SH-SY5Y (cell line): ENCODE data around the gene CLASP1.

Experiments used
- GATA2 ChIP-seq: IDR thresholded peaks from 2 replicates; pipeline ENCODE4 v1.6.1; 2011; ENCODE audit warnings: mild to moderate bottlenecking, low read depth, low read length
- GATA3 ChIP-seq: IDR thresholded peaks from 2 replicates; pipeline ENCODE4 v1.6.1; 2011; ENCODE audit warnings: low read depth, mild to moderate bottlenecking, low read length, moderate library complexity

CLASP1 gene

GRCh38 chr2:121608967-121609366 is 40.3 kb downstream of the CLASP1 start:
- TF ChIP-seq GATA2 (no peak), GATA3 (no peak)

DNA sequence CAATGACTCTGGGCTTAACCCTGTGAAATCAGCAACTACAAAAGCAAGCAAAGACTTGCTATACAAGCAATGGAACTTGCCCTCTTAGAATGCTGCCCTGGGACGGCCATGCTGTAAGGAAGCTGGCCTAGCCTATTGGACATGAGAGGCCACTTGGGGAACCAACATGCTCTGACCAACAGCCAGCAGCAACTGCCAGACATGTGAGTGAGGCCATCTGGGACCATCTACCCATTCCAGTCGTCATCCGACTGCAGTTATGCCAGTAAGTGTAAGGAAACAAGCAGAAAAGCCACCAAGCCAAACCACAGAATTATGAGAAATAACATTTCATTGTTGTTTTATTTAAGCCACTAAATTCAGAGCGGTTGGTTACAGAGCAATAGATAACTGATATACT is 40.9 kb downstream of the CLASP1 start:
- TF ChIP-seq GATA2 (no peak), GATA3 (no peak)

DNA sequence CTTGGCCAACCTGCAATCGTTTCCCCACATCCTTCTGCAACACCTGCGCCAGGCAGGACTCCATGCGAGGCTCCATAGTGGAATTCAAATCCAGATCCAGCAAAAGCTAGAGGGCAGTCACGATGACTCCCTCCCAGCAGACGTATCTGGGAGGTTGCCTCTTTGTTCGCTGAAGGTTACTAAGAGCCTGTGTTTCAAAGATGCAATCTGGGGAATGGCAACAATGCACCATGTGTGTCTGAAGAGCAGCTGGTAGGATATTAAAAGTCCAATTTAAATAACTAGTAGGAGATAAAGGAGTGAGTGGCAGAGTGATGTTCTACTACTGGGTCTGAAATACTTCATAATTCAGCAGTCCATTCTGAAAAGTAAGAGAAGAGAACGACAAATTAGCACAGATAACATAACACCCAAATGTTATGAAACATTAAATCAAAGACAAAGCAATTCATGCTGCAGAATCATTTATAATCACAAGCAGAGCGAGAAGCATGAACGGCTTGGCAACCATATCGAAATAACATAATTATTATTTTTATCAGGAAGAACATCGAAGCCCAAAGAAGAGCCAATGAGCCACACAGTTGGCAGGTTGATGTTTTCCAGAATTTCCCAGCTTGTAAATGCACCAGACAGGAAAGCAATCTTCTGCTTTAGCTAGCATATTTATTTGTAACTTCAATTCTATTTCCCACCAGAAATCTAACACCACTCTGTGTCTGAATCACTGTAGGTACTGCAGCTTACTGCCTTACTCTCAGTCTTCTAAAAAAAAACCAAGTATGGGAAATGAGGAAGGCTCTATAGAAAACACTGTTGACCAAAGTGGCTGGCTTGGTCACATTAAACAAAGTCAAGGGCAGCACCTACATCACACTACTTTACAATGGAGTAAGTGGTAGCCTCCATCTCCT is 43.2 kb downstream of the CLASP1 start:
- peak; percentile 83 for TF ChIP-seq GATA3
- TF ChIP-seq GATA2: peak; percentile 81

GRCh38 chr2:121603185-121603584 is 46.1 kb downstream of the CLASP1 start:
- TF ChIP-seq GATA3 (no peak), GATA2 (no peak)

DNA sequence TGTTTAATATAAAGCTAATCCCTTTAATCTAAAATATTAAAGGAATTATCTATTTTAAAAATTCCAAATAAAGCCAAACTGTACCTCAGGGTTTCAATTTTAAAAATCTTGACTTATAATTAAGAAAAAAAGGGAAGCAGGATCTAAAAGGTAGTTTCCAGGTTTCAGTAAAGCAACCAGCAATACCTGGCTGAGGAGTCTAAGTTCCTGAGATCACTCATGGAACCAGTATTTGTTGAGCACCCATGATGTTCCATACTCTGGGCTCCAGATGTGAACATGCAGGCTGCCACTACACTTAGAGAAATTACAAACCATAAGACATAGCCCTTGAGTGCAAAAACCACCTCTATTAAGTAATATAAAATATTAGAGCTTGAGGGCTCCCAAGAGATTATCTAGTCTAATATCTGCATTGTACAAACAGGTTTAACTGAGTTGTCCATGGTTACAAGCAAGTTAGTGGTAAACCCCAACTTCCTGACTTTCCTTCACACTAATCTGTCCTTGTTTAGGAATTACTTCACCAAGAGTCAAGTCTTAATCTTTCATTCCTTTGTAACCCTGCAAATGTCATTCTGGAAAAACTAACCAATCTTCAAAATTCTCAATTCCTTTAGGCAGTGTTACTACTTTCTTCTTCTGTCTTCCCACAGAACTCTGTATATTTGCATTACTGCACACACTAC is 49.2 kb downstream of the CLASP1 start:
- no peak for TF ChIP-seq GATA3
- TF ChIP-seq GATA2: no peak

DNA sequence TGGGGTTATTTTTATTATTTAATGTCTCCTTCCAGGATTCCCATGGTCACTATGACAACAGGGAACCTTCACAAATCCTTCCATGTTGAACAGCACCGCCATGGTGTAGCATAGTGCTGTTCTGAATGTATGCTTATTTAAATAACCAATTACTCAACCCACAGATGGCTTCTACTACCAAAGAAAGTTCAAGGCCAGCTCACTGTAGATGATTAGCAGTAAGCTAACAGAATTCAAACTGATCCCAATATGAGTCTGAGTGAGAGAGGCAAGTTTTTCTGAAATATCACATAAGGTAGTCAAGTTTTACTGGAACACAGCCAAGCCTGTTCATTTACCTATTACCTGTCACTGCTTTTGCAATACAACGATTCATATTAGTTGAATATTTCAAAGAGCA is 51.2 kb downstream of the CLASP1 start:
- TF ChIP-seq GATA2 (no peak), GATA3 (no peak)

DNA sequence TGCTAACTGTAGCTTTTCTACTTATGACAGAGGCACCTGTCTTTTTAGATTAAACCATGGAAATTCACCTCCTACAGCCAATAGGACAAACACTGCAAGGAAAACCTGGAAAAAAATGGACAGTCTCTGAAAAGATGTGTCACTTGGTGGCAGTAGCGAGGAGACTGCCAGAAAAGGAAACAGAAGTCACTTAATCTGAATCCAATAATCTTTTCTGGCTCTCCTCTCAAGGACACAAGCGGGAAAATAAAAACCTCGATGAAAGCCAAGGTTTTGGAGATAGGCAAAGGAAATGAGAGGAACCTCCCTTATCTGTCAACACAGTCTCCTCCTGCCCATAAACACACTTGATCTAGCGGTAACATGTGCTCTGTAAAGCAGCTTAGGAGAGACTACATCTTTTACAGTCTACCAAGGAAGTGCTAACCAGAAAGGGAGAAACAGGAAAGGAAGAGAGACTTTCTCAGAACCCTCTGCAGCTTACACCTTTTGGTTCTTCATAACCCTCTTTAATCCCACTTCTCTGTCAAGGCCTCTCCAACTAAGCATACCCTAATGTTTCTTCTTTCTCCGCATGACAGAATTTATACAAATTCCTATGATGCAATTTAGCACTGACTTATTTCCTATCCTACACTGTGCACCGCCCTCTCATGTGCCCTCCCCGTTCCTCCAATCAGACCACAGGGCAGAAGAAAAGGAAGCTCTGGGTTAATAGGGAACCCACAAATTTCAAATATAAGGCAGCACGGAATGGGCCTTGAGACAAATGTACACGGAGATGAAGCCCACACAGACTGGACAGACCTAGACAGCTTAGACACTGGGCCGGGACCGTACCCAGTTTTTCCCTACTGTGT is 52.8 kb downstream of the CLASP1 start:
- no peak for TF ChIP-seq GATA3
- TF ChIP-seq GATA2: no peak

DNA sequence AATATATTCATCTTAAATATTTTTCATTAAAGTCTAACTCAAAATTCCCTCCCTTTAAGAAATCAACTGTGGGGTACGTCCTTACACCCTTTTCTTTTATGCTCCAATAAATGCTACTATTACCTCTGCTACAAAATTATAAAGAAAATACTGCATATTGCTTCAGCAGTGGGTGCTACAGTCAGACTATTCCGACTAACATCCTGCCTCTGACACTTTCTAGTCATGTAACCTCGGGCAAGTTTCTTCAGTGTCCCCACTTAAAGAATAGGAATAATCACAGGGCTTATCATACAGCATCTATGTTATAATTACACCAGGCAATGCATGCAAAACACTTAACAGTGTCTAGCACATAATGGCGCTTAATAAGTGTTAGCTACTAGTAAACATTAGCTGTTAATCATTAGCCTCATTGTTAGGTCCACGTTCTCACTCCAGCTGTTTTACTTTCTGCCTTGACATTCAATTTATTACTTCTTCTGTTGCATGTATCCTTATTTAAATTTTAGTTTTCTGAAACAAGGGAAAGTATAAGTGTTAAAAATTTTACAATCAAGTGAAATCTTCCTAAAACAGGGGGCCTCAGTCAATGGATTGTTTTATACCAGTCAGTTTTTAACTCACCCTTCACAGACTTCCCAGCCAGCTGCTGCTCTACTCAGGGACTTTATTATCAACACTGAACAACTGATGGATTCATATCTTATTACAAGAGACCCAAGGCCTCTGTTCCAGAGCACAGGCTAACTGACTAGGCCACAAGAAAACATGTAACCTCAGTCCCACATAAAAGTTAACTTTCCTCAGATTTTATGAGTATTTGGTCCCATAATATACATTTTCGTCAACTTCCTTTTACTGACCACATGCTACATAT is 54.0 kb downstream of the CLASP1 start:
- TF ChIP-seq GATA2 (no peak), GATA3 (no peak)

DNA sequence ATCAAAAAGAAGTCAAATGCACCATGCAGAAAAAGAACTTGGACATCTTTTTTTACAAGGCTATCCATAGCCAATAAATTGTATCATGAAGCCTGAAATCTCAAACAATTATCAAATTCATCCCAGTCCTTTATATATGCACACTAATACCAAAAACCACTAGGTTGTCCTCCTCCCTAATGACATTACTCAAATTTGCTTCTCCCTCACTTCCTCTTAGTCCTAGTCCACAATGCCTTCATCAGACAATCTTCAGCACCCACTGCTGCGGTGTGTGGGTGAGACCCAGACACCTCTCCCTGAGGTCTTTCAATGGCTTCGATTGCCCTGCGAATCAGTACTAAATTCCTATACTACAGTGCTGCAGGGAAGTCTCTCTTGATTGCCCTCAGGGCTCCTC is 58.1 kb downstream of the CLASP1 start:
- no peak for TF ChIP-seq GATA3
- no peak for TF ChIP-seq GATA2

- TF ChIP-seq GATA2 (no peak), GATA3 (no peak)
Measured at GRCh38 chr2:121588357-121588756, 60.9 kb downstream of the CLASP1 start.

DNA sequence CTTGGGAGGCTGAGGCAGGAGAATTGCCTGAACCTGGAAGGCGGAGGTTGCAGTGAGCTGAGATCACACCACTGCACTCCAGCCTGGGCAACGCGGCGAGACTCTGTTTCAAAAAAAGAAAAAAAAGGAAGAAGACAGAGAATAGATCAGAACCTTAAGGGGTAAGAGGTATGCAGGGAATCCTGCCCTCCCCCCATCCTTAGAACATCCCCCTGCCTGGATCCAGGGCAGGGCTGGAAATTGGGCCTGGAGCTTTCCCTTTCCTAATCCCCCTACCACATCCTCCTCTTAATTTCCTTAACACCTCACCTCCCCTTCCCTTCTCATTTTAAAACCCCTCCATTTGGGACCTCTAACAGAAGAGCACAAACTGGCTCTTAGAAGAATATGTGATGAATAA is 62.1 kb downstream of the CLASP1 start:
- TF ChIP-seq GATA2: no peak
- no peak for TF ChIP-seq GATA3

GRCh38 chr2:121584741-121585140 is 64.5 kb downstream of the CLASP1 start:
- no peak for TF ChIP-seq GATA3
- no peak for TF ChIP-seq GATA2

GRCh38 chr2:121583555-121583954 is 65.7 kb downstream of the CLASP1 start:
- no peak for TF ChIP-seq GATA3
- no peak for TF ChIP-seq GATA2

GRCh38 chr2:121582272-121582671 is 67.0 kb downstream of the CLASP1 start:
- no peak for TF ChIP-seq GATA2
- no peak for TF ChIP-seq GATA3
